Esophagus muscularis mucosa (tissue), 4 donors: ENCODE results near the gene CRYGS.

Source experiments
- EP300 ChIP-seq: sonication (generic); formaldehyde crosslinking; IDR thresholded peaks from one replicate; pipeline ENCODE4 v1.6.1; 2017; ENCODE audit warnings: antibody characterized with exemption
- POLR2A ChIP-seq: fragments of 450-650 bp; IDR thresholded peaks from one replicate; pipeline ENCODE4 v1.6.1; 2017; ENCODE audit warnings: antibody characterized with exemption, moderate library complexity, mild to moderate bottlenecking, low read depth
- POLR2AphosphoS5 ChIP-seq, 2 donors: sonication (generic); formaldehyde crosslinking; IDR thresholded peaks; one replicate each; pipeline ENCODE4 v1.6.1; 2017; ENCODE audit warnings: antibody characterized with exemption in 2 of 2
- TF ChIP-seq, protein P1 (sequence below), 3 experiments: fragments of 200-600 bp in 2 of 3; fragments of 450-650 bp in 1 of 3; sonication (generic) in 2 of 3; IDR thresholded peaks; one replicate each; pipeline ENCODE4 v1.5.1; 2017 to 2019; ENCODE audit warnings: antibody characterized with exemption in 3 of 3, mild to moderate bottlenecking in 2 of 3, moderate library complexity in 1 of 3

- TF ChIP-seq, protein P1, sequence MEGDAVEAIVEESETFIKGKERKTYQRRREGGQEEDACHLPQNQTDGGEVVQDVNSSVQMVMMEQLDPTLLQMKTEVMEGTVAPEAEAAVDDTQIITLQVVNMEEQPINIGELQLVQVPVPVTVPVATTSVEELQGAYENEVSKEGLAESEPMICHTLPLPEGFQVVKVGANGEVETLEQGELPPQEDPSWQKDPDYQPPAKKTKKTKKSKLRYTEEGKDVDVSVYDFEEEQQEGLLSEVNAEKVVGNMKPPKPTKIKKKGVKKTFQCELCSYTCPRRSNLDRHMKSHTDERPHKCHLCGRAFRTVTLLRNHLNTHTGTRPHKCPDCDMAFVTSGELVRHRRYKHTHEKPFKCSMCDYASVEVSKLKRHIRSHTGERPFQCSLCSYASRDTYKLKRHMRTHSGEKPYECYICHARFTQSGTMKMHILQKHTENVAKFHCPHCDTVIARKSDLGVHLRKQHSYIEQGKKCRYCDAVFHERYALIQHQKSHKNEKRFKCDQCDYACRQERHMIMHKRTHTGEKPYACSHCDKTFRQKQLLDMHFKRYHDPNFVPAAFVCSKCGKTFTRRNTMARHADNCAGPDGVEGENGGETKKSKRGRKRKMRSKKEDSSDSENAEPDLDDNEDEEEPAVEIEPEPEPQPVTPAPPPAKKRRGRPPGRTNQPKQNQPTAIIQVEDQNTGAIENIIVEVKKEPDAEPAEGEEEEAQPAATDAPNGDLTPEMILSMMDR (IDR thresholded peaks at IDR 0.05): no peak
- TF ChIP-seq POLR2A: no peak
- no peak for TF ChIP-seq POLR2AphosphoS5 (IDR thresholded peaks at IDR 0.05)
- TF ChIP-seq EP300: no peak
Measured at GRCh38 chr3:186509423-186509822, 34.8 kb downstream of the CRYGS start.
